Measurements from ENCODE around the gene DAPK2.

GRCh38 chr15:63944681-63944955 is 101.7 kb downstream of the DAPK2 start:
- no peak for TF ChIP-seq POLR2A (IDR thresholded peaks at IDR 0.05)
- no peak for TF ChIP-seq CTCF (IDR thresholded peaks at IDR 0.05)
